A549 (cell line): ENCODE data around the gene NFKBIZ. TPM values are rescaled to one million over a fixed set of nuclear protein-coding genes. Genes with fewer than 3 reads are reported as not detected.

ENCODE experiments used
- ATAC-seq, 2 experiments: fragments of 200-7000 bp in 1 of 2; fragments of >200 bp in 1 of 2; cut with Nextera tagmentation in 1 of 2; cut with Tn5 transposase in 1 of 2; 3 replicates each; pipeline versions ENCODE4 v1.8.0 to v1.9.1; 2018 to 2020; ENCODE audit warnings: mild to moderate bottlenecking in 1 of 2, moderate library complexity in 1 of 2
- CTCF ChIA-PET: fragments of 300-600 bp; sonication (Branson Sonifier 250); formaldehyde crosslinking; extraction: SDS; loops from one replicate; lab custom pipeline; 2021; ENCODE audit warnings: antibody characterized with exemption, inconsistent platforms; lab: Yijun Ruan, JAX
- POLR2A ChIA-PET: fragments of 350-600 bp; formaldehyde crosslinking; extraction: SDS; loops from one replicate; lab custom pipeline; 2021; ENCODE audit warnings: antibody characterized with exemption, inconsistent platforms; lab: Yijun Ruan, JAX
- DNase-seq, 2 experiments: peaks; one replicate each; pipeline versions ENCODE4 v3.0.0 to v3.0.0-alpha.2; 2011 to 2016; ENCODE audit warnings: low read depth in 1 of 2, low spot score in 1 of 2
- FAIRE-seq: peaks from 2 replicates; lab custom pipeline; 2011; peaks lifted over from hg19 to GRCh38; lab: Jason Lieb, UNC
- H3K27ac ChIP-seq, 2 experiments: fragments of >200 bp; sonication (Bioruptor Twin); formaldehyde crosslinking; 3 replicates each; pipeline ENCODE4 v1.5.1; 2016 to 2017
- H3K4me1 ChIP-seq: fragments of >200 bp; sonication (Bioruptor Twin); formaldehyde crosslinking; 3 replicates; pipeline ENCODE4 v1.6.1; 2016
- H3K4me2 ChIP-seq: fragments of >200 bp; sonication (Bioruptor Twin); formaldehyde crosslinking; 3 replicates; pipeline ENCODE4 v1.6.1; 2016
- H3K4me3 ChIP-seq: fragments of >200 bp; sonication (Bioruptor Twin); formaldehyde crosslinking; 3 replicates; pipeline ENCODE4 v1.5.1; 2016
- H3K9me3 ChIP-seq: fragments of >200 bp; sonication (Bioruptor Twin); formaldehyde crosslinking; 3 replicates; pipeline ENCODE4 v1.6.1; 2016
- CHD4 ChIP-seq: fragments of 200-600 bp; sonication (generic); IDR thresholded peaks from 2 replicates; pipeline ENCODE4 v1.6.1; 2016; ENCODE audit warnings: antibody characterized with exemption, mild to moderate bottlenecking, borderline replicate concordance
- EHMT2 ChIP-seq: fragments of 200-600 bp; sonication (generic); IDR thresholded peaks from 2 replicates; pipeline ENCODE4 v1.6.1; 2016; ENCODE audit warnings: antibody characterized with exemption, low read depth, mild to moderate bottlenecking, moderate library complexity
- EP300 ChIP-seq, 2 experiments: fragments of >200 bp; sonication (Bioruptor Twin); formaldehyde crosslinking; IDR thresholded peaks; 2 replicates in 1 of 2; 3 replicates in 1 of 2; pipeline ENCODE4 v1.6.1; 2016 to 2017
- ESRRA ChIP-seq: fragments of 150-350 bp; IDR thresholded peaks from 2 replicates; pipeline ENCODE4 v1.6.1; 2014; ENCODE audit warnings: mild to moderate bottlenecking, low read length, borderline replicate concordance
- FOXS1 ChIP-seq: fragments of 250-450 bp; sonication (Bioruptor Pico); IDR thresholded peaks from 2 replicates; pipeline ENCODE4 v1.5.0; 2020; ENCODE audit warnings: mild to moderate bottlenecking, moderate library complexity
- GATA3 ChIP-seq: IDR thresholded peaks from 2 replicates; pipeline ENCODE4 v1.6.1; 2012; ENCODE audit warnings: borderline replicate concordance
- HDAC2 ChIP-seq: fragments of 200-600 bp; sonication (generic); IDR thresholded peaks from 2 replicates; pipeline ENCODE4 v1.6.1; 2016
- HOXB13 ChIP-seq: fragments of 250-450 bp; sonication (Bioruptor Pico); IDR thresholded peaks from 2 replicates; pipeline ENCODE4 v1.5.0; 2020; ENCODE audit warnings: low read depth, mild to moderate bottlenecking, moderate library complexity
- JUN ChIP-seq, 2 experiments: fragments of >200 bp; sonication (Bioruptor Twin); formaldehyde crosslinking; IDR thresholded peaks; 2 replicates in 1 of 2; 3 replicates in 1 of 2; pipeline ENCODE4 v1.6.1; 2016 to 2017
- KDM1A ChIP-seq: fragments of 200-600 bp; sonication (generic); IDR thresholded peaks from 2 replicates; pipeline ENCODE4 v1.6.1; 2016; ENCODE audit warnings: low read depth, mild to moderate bottlenecking
- MAZ ChIP-seq: fragments of 150-350 bp; IDR thresholded peaks from 2 replicates; pipeline ENCODE4 v1.6.1; 2014; ENCODE audit warnings: antibody characterized with exemption, low read depth, low read length, borderline replicate concordance
- MYC ChIP-seq: IDR thresholded peaks from 2 replicates; pipeline ENCODE4 v1.6.1; 2012; ENCODE audit warnings: mild to moderate bottlenecking, inconsistent platforms, low read length, improper control_type of control experiment, borderline replicate concordance
- NFE2L2 ChIP-seq: fragments of 150-350 bp; conservative IDR thresholded peaks from 2 replicates; pipeline ENCODE4 v1.6.1; 2014; ENCODE audit warnings: low read length
- NPAS2 ChIP-seq: fragments of 250-450 bp; sonication (Bioruptor Pico); IDR thresholded peaks from 2 replicates; pipeline ENCODE4 v1.8.0; 2022; ENCODE audit warnings: mild to moderate bottlenecking, moderate library complexity, borderline replicate concordance
- PHF8 ChIP-seq: fragments of 200-600 bp; sonication (generic); IDR thresholded peaks from 2 replicates; pipeline ENCODE4 v1.6.1; 2016; ENCODE audit warnings: low read depth, mild to moderate bottlenecking, antibody characterized with exemption, moderate library complexity, borderline replicate concordance
- POLR2AphosphoS2 ChIP-seq: conservative IDR thresholded peaks from 2 replicates; pipeline ENCODE4 v1.6.1; 2012; ENCODE audit warnings: low read length, improper control_type of control experiment, inconsistent platforms
- RAD21 ChIP-seq, 2 experiments: fragments of >200 bp in 1 of 2; sonication (Bioruptor Twin) in 1 of 2; formaldehyde crosslinking in 1 of 2; IDR thresholded peaks in 1 of 2; conservative IDR thresholded peaks in 1 of 2; 2 replicates in 1 of 2; 3 replicates in 1 of 2; pipeline ENCODE4 v1.6.1; 2012 to 2018; ENCODE audit warnings: inconsistent platforms in 1 of 2
- RARB ChIP-seq: fragments of 250-450 bp; sonication (Bioruptor Pico); IDR thresholded peaks from 2 replicates; pipeline ENCODE4 v1.8.0; 2021; ENCODE audit warnings: mild to moderate bottlenecking, moderate library complexity
- RCOR1 ChIP-seq: fragments of 150-350 bp; IDR thresholded peaks from 2 replicates; pipeline ENCODE4 v1.6.1; 2014; ENCODE audit warnings: antibody characterized with exemption, low read length, low read depth
- RNF2 ChIP-seq: fragments of 200-600 bp; sonication (generic); IDR thresholded peaks from 2 replicates; pipeline ENCODE4 v1.6.1; 2016; ENCODE audit warnings: low read depth, mild to moderate bottlenecking, antibody characterized with exemption, moderate library complexity, borderline replicate concordance
- ZC3H11A ChIP-seq: fragments of 450-650 bp; IDR thresholded peaks from 2 replicates; pipeline ENCODE4 v1.6.1; 2014; ENCODE audit warnings: antibody characterized with exemption, mild to moderate bottlenecking
- ZSCAN20 ChIP-seq: fragments of 250-450 bp; sonication (Bioruptor Pico); IDR thresholded peaks from 2 replicates; pipeline ENCODE4 v1.8.0; 2022; ENCODE audit warnings: mild to moderate bottlenecking, moderate library complexity
- WGBS: methylation state at CpG from one replicate; pipeline ENCODE4 v1.1.6; 2017; ENCODE audit errors: missing lambda C conversion rate; 5-methylcytosine and 5-hydroxymethylcytosine counted together
- polyA plus RNA-seq, 4 experiments: library from polyadenylated mRNA; depleted of rRNA in 3 of 4; stranded (reverse); fragments of >200 nt; fragmentation: RNase III in 1 of 4; extraction: RNeasy Plus Mini Kit Qiagen cat#74134 plus additional on column Dnase treatment in 1 of 4; gene quantifications; 2 replicates in 3 of 4; 3 replicates in 1 of 4; pipeline ENCODE4 v1.2.3, GENCODE V29; 2011 to 2017
- TF ChIP-seq, protein P1 (sequence below): fragments of >200 bp; sonication (Bioruptor Twin); formaldehyde crosslinking; IDR thresholded peaks from 2 replicates; pipeline ENCODE4 v1.6.1; 2016
- TF ChIP-seq, protein P2 (sequence below): fragments of 150-350 bp; IDR thresholded peaks from 2 replicates; pipeline ENCODE4 v1.6.1; 2014; ENCODE audit warnings: low read depth, mild to moderate bottlenecking, low read length
- TF ChIP-seq, protein P3 (sequence below): fragments of 450-650 bp; IDR thresholded peaks from 2 replicates; pipeline ENCODE4 v1.6.1; 2014; ENCODE audit warnings: antibody characterized with exemption
- TF ChIP-seq, protein P4 (sequence below): fragments of >200 bp; sonication (Bioruptor Twin); formaldehyde crosslinking; IDR thresholded peaks from 3 replicates; pipeline ENCODE4 v1.5.1; 2016
- TF ChIP-seq, protein P5 (sequence below): fragments of 250-450 bp; sonication (Bioruptor Pico); IDR thresholded peaks from 2 replicates; pipeline ENCODE4 v1.5.0; 2020; ENCODE audit warnings: low read depth, mild to moderate bottlenecking, moderate library complexity

The NFKBIZ gene
- polyA plus RNA-seq, 2 of the 4 experiments (the other 2 are of a cell fraction): 19.8 to 36.1 TPM

DNA sequence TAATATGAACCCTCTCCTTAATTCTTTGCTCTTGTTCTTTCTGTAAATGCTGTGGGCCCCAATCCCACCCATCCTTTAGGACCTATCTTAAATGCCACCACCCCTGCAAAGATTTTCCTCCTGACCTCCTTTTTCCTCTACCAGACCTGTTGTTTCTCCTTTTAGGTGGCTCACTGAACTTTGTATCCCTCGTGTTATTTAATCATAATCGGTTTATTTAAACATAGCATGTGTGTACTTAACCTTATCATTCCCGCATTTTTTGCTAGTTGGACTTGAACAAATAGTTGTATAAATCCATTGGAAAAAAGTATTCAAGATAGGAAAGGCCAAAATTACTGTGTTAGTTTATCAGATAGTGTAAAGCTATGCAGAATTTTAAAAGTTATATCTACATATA, 988 bp upstream of the NFKBIZ start:
- CTCF ChIA-PET: interaction anchor here (0.8 to 3.0 kb wide), 5 partner anchors 14 to 377 kb away, joined by 3 to 14 read pairs (median 4); no protein-coding TSS in a partner anchor
- H3K27ac ChIP-seq: peak overlapping the region; percentile 96 to 98
- FAIRE-seq (no peak), ATAC-seq (no peak), DNase-seq (no peak)
- peaks cover 31% of the 10 kb centered on the region for H3K4me1 ChIP-seq
- TF ChIP-seq, protein P1, sequence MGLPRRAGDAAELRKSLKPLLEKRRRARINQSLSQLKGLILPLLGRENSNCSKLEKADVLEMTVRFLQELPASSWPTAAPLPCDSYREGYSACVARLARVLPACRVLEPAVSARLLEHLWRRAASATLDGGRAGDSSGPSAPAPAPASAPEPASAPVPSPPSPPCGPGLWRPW: no peak
- TF ChIP-seq MAZ (no peak), EHMT2 (no peak), POLR2AphosphoS2 (no peak), HDAC2 (no peak)
- H3K4me2 ChIP-seq: peak overlapping the region; percentile 86
- 7% methylated on average over 3 of the region's 3 CpGs for WGBS
- H3K9me3 ChIP-seq: no peaks in the 10 kb centered on the region
- POLR2A ChIA-PET: interaction anchor here (1.1 to 2.9 kb wide), 14 partner anchors 8 to 355 kb away, joined by 3 to 37 read pairs (median 10); partner anchors contain the start of gene NXPE3
- peak overlapping the region; percentile 84; the same call in 2 of the 3 replicates for H3K4me3 ChIP-seq

DNA sequence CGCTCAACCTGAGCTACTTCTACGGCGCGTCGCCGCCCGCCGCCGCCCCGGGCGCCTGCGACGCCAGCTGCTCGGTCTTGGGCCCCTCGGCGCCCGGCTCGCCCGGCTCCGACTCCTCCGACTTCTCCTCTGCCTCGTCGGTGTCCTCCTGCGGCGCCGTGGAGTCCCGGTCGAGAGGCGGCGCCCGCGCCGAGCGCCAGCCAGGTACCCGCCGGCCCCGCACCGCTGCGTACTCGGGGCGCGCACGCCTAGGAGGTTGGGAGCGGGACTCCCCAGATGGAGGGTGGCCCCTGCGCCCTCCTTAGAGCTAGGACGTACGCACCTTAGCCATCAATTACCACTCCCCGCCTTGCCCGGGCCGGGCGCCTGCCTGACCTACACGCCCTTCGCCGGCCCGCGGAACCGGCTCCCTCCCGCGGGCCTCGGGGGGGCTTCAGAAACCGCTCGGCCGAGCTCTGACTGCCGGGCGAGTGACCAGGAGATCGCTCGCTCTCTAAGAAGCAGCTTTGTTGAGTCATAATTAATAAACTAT, 466 bp downstream of the NFKBIZ start:
- CTCF ChIA-PET: interaction anchor here (0.5 to 2.2 kb wide), 11 partner anchors 10 to 376 kb away, joined by 3 to 14 read pairs (median 3); no protein-coding TSS in a partner anchor
- 2% methylated on average over 27 of the region's 67 CpGs for WGBS
- DNase-seq: peak in 1 of 2 experiments; percentile 30
- peak; percentile 11 to 79; a peak in 4 of 5 replicates for TF ChIP-seq JUN (IDR thresholded peaks at IDR 0.05)
- no peak for TF ChIP-seq HOXB13
- TF ChIP-seq GATA3: no peak; the same call in 1 of the 2 replicates
- no peak for TF ChIP-seq NFE2L2
- no peak for TF ChIP-seq MYC
- TF ChIP-seq EP300 (IDR thresholded peaks at IDR 0.05): no peak
- TF ChIP-seq RNF2: no peak
- no peak for TF ChIP-seq ZC3H11A
- TF ChIP-seq KDM1A: no peak
- TF ChIP-seq, protein P2, sequence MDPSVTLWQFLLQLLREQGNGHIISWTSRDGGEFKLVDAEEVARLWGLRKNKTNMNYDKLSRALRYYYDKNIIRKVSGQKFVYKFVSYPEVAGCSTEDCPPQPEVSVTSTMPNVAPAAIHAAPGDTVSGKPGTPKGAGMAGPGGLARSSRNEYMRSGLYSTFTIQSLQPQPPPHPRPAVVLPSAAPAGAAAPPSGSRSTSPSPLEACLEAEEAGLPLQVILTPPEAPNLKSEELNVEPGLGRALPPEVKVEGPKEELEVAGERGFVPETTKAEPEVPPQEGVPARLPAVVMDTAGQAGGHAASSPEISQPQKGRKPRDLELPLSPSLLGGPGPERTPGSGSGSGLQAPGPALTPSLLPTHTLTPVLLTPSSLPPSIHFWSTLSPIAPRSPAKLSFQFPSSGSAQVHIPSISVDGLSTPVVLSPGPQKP: no peak
- no peak for TF ChIP-seq HDAC2
- no peak for TF ChIP-seq MAZ
- no peak for TF ChIP-seq RARB (CRISPR knock-in tag)
- TF ChIP-seq PHF8: no peak; the same call in none of the 2 replicates
- TF ChIP-seq ZSCAN20 (CRISPR knock-in tag): no peak
- TF ChIP-seq, protein P3, sequence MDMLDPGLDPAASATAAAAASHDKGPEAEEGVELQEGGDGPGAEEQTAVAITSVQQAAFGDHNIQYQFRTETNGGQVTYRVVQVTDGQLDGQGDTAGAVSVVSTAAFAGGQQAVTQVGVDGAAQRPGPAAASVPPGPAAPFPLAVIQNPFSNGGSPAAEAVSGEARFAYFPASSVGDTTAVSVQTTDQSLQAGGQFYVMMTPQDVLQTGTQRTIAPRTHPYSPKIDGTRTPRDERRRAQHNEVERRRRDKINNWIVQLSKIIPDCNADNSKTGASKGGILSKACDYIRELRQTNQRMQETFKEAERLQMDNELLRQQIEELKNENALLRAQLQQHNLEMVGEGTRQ: no peak
- TF ChIP-seq ESRRA: no peak
- TF ChIP-seq NPAS2 (CRISPR knock-in tag): no peak
- TF ChIP-seq RAD21 (conservative IDR thresholded peaks at IDR 0.05 in 1 of 2, IDR thresholded peaks at IDR 0.05 in 1 of 2): peak in 1 of 2 experiments; percentile 40; a peak in 2 of 5 replicates
- TF ChIP-seq, protein P4, sequence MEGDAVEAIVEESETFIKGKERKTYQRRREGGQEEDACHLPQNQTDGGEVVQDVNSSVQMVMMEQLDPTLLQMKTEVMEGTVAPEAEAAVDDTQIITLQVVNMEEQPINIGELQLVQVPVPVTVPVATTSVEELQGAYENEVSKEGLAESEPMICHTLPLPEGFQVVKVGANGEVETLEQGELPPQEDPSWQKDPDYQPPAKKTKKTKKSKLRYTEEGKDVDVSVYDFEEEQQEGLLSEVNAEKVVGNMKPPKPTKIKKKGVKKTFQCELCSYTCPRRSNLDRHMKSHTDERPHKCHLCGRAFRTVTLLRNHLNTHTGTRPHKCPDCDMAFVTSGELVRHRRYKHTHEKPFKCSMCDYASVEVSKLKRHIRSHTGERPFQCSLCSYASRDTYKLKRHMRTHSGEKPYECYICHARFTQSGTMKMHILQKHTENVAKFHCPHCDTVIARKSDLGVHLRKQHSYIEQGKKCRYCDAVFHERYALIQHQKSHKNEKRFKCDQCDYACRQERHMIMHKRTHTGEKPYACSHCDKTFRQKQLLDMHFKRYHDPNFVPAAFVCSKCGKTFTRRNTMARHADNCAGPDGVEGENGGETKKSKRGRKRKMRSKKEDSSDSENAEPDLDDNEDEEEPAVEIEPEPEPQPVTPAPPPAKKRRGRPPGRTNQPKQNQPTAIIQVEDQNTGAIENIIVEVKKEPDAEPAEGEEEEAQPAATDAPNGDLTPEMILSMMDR: peak; percentile 26; the same call in 2 of the 3 replicates
- no peak for TF ChIP-seq RCOR1
- TF ChIP-seq, protein P5, sequence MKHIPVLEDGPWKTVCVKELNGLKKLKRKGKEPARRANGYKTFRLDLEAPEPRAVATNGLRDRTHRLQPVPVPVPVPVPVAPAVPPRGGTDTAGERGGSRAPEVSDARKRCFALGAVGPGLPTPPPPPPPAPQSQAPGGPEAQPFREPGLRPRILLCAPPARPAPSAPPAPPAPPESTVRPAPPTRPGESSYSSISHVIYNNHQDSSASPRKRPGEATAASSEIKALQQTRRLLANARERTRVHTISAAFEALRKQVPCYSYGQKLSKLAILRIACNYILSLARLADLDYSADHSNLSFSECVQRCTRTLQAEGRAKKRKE (CRISPR knock-in tag): no peak
- no peak for TF ChIP-seq POLR2AphosphoS2
- TF ChIP-seq FOXS1 (CRISPR knock-in tag): no peak
- no peak for TF ChIP-seq CHD4
- TF ChIP-seq, all 56 proteins: peak for 3
- H3K4me3 ChIP-seq: peak overlapping the region; percentile 84
- H3K9me3 ChIP-seq: no peaks in the 10 kb centered on the region
- peak overlapping the region; percentile 96 to 98 for H3K27ac ChIP-seq
- peak overlapping the region; percentile 90 for H3K4me2 ChIP-seq
- POLR2A ChIA-PET: interaction anchor here (0.6 to 2.9 kb wide), 35 partner anchors 8 to 379 kb away, joined by 3 to 37 read pairs (median 6); partner anchors contain the start of genes CEP97 and NXPE3
- H3K4me1 ChIP-seq: peaks cover 46% of the 10 kb centered on the region
- ATAC-seq (peak; percentile 50 to 55), FAIRE-seq (no peak)
